Gastroesophageal sphincter (tissue), 4 donors: ENCODE results near the gene CUX1. TPM values are rescaled to one million over a fixed set of nuclear protein-coding genes. Genes with fewer than 3 reads are reported as not detected.

Experiments used
- ATAC-seq: fragments of 150-250 bp; one replicate; pipeline ENCODE4 v1.9.1; 2016; ENCODE audit warnings: mild to moderate bottlenecking, moderate library complexity
- H3K27ac ChIP-seq, 4 donors: fragments of 200-600 bp; sonication (generic) in 3 of 4; 1 replicate in 3 of 4; 2 replicates in 1 of 4; pipeline ENCODE4 v1.5.1; 2016 to 2019
- H3K27me3 ChIP-seq: fragments of 200-600 bp; sonication (generic); one replicate; pipeline ENCODE4 v1.5.1; 2019
- H3K36me3 ChIP-seq, 2 donors: fragments of 200-600 bp; sonication (generic); one replicate each; pipeline ENCODE4 v1.5.1; 2019; ENCODE audit warnings: control low read depth in 1 of 2
- H3K4me1 ChIP-seq, 3 donors: fragments of 200-600 bp; sonication (generic); 1 replicate in 2 of 3; 2 replicates in 1 of 3; pipeline ENCODE4 v1.5.1; 2016 to 2019; ENCODE audit warnings: control low read depth in 2 of 3
- H3K4me3 ChIP-seq, 2 donors: fragments of 200-600 bp; sonication (generic); one replicate each; pipeline ENCODE4 v1.5.1; 2019; ENCODE audit warnings: mild to moderate bottlenecking in 1 of 2, moderate library complexity in 1 of 2
- H3K9me3 ChIP-seq, 3 donors: fragments of 200-600 bp; sonication (generic); one replicate each; pipeline ENCODE4 v1.5.1; 2017 to 2019; ENCODE audit warnings: control low read depth in 2 of 3
- EP300 ChIP-seq: sonication (generic); formaldehyde crosslinking; IDR thresholded peaks from one replicate; pipeline ENCODE4 v1.6.1; 2017; ENCODE audit warnings: antibody characterized with exemption, mild to moderate bottlenecking
- POLR2A ChIP-seq, 2 donors: fragments of 450-650 bp; IDR thresholded peaks; one replicate each; pipeline ENCODE4 v1.6.1; 2017; ENCODE audit warnings: antibody characterized with exemption in 2 of 2, mild to moderate bottlenecking in 2 of 2, moderate library complexity in 1 of 2
- POLR2AphosphoS5 ChIP-seq: sonication (generic); formaldehyde crosslinking; IDR thresholded peaks from one replicate; pipeline ENCODE4 v1.6.1; 2017; ENCODE audit warnings: antibody characterized with exemption
- WGBS, 2 donors: methylation state at CpG; one replicate each; pipeline ENCODE4 v1.1.5; 2018; ENCODE audit warnings: low coverage in 1 of 2; 5-methylcytosine and 5-hydroxymethylcytosine counted together
- total RNA-seq, 4 donors: library from RNA; depleted of rRNA; stranded (reverse); fragments of >200 nt; gene quantifications; one replicate each; pipeline ENCODE4 v1.1.0, GENCODE V29; 2016
- TF ChIP-seq, protein P1 (sequence below), 4 experiments: fragments of 200-600 bp in 2 of 4; fragments of 450-650 bp in 2 of 4; sonication (generic) in 1 of 4; IDR thresholded peaks; one replicate each; pipeline ENCODE4 v1.5.1; 2017 to 2019; ENCODE audit warnings: antibody characterized with exemption in 4 of 4, mild to moderate bottlenecking in 2 of 4, moderate library complexity in 2 of 4

Gene CUX1
- total RNA-seq, 4 donors from 2014 or later, result 84.4 to 134 (median 110) TPM

DNA sequence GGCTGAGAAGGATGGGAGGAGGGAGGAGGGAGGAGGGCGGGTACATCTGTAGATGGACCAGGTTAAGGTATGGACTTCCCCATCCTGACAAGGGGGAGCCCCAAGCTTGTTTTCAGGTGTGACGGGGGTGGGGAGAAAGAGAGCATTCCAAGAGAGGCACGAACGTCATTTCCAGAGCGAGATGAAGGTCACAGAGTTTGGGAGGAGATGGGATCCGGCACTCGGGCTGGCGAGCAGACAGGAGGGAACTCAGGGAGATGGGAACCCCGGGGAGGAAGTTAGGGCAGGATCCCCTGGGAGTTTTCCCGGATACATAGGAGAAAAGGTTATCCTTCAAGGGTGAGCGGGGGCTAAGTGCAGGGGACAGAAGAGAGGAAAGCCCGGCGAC, 118.8 kb downstream of the CUX1 start:
- H3K4me3 ChIP-seq, result peak overlapping the region; percentile 3 to 43
- peak; percentile 28 for ATAC-seq
- H3K27ac ChIP-seq, result peak overlapping the region; percentile 39 to 91 (median 85)
- peaks cover 0 to 79% (median 25%) of the 10 kb centered on the region in 3 donors for H3K4me1 ChIP-seq
- H3K36me3 ChIP-seq, result no peaks in the 10 kb centered on the region
- H3K27me3 ChIP-seq, result no peaks in the 10 kb centered on the region
- 7 to 17% methylated on average over 7 to 11 of the region's 13 CpGs for WGBS, 2 donors
- TF ChIP-seq POLR2A (IDR thresholded peaks at IDR 0.05) (no peak), POLR2AphosphoS5 (peak; percentile 6)
- no peaks in the 10 kb centered on the region for H3K9me3 ChIP-seq

DNA sequence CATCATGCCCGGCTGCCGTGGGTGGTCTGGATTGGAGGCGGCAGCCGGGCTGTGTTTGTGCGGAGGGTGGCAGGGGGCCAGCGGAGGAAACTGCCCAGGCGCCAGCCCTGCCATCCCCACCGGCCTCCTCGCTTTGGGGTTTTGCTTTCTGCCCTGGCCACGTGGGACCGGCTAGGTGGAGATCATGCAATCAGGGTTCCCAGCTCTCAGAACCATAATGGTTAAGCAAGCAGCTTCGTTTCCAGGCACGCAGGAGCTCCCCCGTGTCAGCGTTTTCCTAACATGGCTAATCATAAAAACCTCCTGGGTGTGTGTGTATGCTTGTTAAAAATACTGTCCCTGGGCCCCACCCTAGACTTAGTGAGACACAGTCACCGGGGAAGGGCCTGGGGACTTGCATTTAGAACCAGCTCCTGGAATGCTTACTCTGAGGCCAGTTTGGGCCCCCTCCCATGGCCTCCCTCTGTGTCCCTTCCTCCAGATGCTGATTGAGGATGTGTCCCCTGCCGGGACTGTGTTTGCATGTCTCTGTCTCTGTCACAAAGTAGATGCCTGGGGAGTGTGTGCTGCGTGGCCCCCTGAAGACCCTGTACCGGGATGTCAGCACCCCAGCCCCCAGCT, 119.3 kb downstream of the CUX1 start:
- Histone ChIP-seq H3K27me3 (no peaks in the 10 kb centered on the region), H3K9me3 (no peaks in the 10 kb centered on the region), H3K4me3 (peak overlapping the region; percentile 3 to 43), H3K27ac (peak overlapping the region; percentile 39 to 91 (median 85)), H3K4me1 (peaks cover 0 to 84% (median 30%) of the 10 kb centered on the region in 3 donors), H3K36me3 (no peaks in the 10 kb centered on the region)
- ATAC-seq, result peak; percentile 70
- WGBS, 2 donors, result 3 to 29% methylated on average over 5 to 7 of the region's 19 CpGs
- TF ChIP-seq POLR2A (IDR thresholded peaks at IDR 0.05) (no peak), EP300 (no peak), POLR2AphosphoS5 (peak; percentile 49)
- TF ChIP-seq, protein P1, sequence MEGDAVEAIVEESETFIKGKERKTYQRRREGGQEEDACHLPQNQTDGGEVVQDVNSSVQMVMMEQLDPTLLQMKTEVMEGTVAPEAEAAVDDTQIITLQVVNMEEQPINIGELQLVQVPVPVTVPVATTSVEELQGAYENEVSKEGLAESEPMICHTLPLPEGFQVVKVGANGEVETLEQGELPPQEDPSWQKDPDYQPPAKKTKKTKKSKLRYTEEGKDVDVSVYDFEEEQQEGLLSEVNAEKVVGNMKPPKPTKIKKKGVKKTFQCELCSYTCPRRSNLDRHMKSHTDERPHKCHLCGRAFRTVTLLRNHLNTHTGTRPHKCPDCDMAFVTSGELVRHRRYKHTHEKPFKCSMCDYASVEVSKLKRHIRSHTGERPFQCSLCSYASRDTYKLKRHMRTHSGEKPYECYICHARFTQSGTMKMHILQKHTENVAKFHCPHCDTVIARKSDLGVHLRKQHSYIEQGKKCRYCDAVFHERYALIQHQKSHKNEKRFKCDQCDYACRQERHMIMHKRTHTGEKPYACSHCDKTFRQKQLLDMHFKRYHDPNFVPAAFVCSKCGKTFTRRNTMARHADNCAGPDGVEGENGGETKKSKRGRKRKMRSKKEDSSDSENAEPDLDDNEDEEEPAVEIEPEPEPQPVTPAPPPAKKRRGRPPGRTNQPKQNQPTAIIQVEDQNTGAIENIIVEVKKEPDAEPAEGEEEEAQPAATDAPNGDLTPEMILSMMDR (IDR thresholded peaks at IDR 0.05), result no peak

DNA sequence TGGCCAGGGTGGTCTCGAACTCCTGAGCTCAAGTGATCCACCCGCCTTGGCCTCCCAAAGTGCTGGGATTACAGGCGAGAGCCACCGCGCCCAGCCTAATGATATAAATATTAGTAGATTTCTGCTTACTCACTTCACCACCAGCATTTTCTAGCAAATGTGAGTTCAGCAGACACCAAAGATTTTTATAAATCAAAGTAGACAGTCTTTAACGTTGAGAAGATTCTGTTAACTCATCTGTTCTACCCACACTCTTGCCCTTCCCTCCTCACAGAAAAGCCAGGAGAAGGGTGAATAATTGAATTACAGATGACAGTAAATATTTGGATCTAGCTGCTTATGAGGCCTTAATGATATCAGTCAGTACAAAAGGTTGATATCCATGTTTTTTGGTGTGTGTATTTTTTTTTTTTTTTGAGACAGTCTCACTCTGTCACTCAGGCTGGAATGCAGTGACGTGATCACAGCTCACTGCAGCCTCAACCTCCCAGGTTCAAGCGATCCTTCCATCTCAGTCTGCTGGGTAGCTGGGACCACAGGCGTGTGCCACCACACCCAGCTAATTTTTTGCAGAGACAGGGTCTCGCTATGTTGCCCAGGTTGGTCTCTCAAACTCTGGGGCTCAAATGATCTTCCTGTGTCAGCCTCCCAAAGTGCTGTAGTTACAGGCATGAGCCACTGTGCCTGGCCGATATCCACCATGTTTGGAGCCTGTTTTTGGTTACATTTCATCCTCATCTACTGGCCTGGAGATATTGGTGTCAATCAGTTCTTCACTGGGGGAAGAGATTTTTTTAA, 120.5 kb downstream of the CUX1 start:
- Histone ChIP-seq H3K4me1 (peaks cover 3 to 88% (median 40%) of the 10 kb centered on the region in 3 donors), H3K9me3 (no peaks in the 10 kb centered on the region), H3K4me3 (no peak overlapping the region), H3K36me3 (no peaks in the 10 kb centered on the region), H3K27me3 (no peaks in the 10 kb centered on the region), H3K27ac (peak overlapping the region in 3 of 4 donors; percentile 82 to 91 (median 88))
- 55 to 90% methylated on average over 1 to 10 of the region's 11 CpGs for WGBS, 2 donors
- no peak for ATAC-seq
- TF ChIP-seq, protein P1 (IDR thresholded peaks at IDR 0.05), result no peak
- no peak for TF ChIP-seq POLR2A (IDR thresholded peaks at IDR 0.05)
- TF ChIP-seq EP300, result no peak
- TF ChIP-seq POLR2AphosphoS5, result no peak

DNA sequence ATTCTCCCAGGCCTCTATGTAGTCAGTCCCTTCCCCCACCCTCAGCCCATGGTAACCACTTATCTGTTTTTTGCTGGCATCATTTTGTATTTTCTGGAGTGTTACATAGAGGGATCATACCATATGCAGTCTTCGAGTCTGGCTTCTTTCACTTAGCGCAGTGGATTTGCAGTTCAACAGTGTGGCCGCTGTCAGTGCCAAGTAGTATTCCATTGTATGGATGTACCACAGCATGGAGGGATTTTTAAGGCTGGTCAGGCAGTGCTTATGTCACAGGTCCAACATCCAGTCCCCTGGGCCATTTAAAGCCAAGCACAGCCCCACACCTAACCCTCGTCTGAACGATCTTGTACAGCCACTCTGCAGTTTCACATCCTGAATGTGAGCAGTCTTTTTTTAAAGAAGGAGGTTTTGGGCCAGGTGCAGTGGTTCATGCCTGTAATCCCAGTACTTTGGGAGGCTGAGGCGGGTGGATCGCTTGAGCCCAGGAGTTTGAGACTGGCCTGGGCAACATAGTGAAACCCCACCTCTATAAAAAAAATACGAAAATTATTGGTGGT, 121.8 kb downstream of the CUX1 start:
- H3K27me3 ChIP-seq, result no peaks in the 10 kb centered on the region
- WGBS, 2 donors, result 96 to 100% methylated on average over 4 of the region's 8 CpGs
- ATAC-seq, result no peak
- H3K27ac ChIP-seq, result peak overlapping the region in 3 of 4 donors; percentile 23 to 90 (median 87)
- no peaks in the 10 kb centered on the region for H3K9me3 ChIP-seq
- peaks cover 3 to 88% (median 36%) of the 10 kb centered on the region in 3 donors for H3K4me1 ChIP-seq
- TF ChIP-seq EP300 (no peak), POLR2A (IDR thresholded peaks at IDR 0.05) (no peak), POLR2AphosphoS5 (no peak)
- TF ChIP-seq, protein P1 (IDR thresholded peaks at IDR 0.05), result no peak
- no peaks in the 10 kb centered on the region for H3K36me3 ChIP-seq
- no peak overlapping the region for H3K4me3 ChIP-seq

DNA sequence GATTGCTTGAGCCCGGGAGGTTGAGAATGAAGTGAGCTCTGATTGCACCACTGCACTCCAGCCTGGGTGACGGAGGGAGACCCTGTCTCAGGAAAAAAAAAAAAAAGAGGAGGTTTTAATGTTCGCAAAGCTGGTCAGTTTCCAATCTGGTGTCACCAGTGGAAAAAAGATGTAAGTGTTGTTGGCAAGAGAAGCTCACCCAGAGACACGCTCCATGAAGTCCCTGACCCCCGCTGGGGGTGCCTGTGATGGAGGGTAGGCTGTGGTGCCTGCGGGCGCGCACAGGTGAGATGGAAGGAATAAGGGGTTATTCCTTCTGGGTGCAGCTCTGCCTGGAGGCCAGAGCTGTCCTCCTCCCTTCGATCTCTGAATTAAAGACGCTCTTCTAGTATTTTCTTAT, 122.7 kb downstream of the CUX1 start:
- ATAC-seq, result no peak
- no peaks in the 10 kb centered on the region for H3K9me3 ChIP-seq
- no peaks in the 10 kb centered on the region for H3K27me3 ChIP-seq
- 20 to 70% methylated on average over 1 to 8 of the region's 10 CpGs for WGBS, 2 donors
- peak overlapping the region in 3 of 4 donors; percentile 87 to 93 (median 90) for H3K27ac ChIP-seq
- no peak overlapping the region for H3K4me3 ChIP-seq
- no peaks in the 10 kb centered on the region for H3K36me3 ChIP-seq
- TF ChIP-seq POLR2AphosphoS5 (no peak), POLR2A (IDR thresholded peaks at IDR 0.05) (no peak), EP300 (no peak)
- TF ChIP-seq, protein P1 (IDR thresholded peaks at IDR 0.05), result no peak
- H3K4me1 ChIP-seq, result peaks cover 3 to 88% (median 40%) of the 10 kb centered on the region in 3 donors
